Islet precursor cell (in vitro differentiated cells): ENCODE data around the gene TMX4.
"Not testable (repeated sequence)": the region's sequence is repeated elsewhere in the genome, so short reads cannot be mapped to it uniquely, and the experiment has no call there.

Experiments used
- DNase-seq: peaks from one replicate; pipeline ENCODE4 v3.0.0-alpha.2; 2018

The TMX4 gene

DNA sequence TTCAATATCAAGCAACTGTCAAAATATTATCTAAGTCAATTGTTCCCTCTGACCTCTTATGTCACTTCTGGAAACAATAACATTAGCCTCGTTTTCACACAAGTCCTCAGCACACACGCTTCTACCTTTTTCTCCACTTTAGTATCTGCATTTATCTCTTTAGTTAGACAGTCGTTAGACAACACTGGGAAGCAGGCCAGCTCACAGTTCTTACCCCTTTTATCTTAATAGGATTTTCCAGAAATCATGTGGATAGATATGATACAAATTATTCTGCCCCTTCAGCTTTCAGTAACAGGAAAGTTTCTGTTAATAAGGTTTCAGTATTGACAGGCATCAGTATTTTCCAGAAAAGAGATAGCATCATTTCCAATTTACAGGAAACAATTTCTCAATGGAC is 53.4 kb downstream of the TMX4 start:
- DNase-seq = no peak

DNA sequence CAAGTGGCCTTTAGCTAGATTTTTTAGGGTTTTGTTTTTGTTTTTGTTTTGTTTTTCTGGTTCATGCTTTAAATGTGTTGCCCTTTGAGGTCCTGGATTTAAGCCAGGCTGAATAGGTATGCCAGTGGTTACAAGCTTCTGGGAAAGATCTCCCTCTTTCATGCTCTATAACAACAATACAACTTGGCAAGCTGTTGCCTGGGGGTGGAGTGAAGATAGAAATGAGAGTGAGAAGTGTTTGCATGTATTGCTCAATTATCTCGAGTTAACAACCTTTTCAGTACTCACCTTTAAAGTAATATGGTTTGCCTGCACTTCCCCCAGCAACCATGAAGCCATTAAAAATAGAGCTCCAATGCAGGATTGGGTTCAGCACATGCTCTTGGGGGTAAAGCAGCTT is 60.1 kb downstream of the TMX4 start:
- no peak for DNase-seq

DNA sequence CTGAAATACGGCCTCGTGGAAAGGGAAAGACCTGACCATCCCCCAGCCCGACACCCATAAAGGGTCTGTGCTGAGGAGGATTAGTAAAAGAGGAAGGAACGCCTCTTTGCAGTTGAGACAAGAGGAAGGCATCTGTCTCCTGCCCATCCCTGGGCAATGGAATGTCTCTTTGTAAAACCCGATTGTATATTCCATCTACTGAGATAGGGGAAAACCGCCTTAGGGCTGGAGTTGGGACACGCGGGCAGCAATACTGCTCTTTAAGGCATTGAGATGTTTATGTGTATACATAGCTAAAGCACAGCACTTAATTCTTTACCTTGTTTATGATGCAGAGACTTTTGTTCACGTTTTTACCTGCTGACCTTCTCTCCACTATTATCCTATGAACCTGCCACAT is 63.0 kb downstream of the TMX4 start:
- DNase-seq = not testable (repeated sequence)

DNA sequence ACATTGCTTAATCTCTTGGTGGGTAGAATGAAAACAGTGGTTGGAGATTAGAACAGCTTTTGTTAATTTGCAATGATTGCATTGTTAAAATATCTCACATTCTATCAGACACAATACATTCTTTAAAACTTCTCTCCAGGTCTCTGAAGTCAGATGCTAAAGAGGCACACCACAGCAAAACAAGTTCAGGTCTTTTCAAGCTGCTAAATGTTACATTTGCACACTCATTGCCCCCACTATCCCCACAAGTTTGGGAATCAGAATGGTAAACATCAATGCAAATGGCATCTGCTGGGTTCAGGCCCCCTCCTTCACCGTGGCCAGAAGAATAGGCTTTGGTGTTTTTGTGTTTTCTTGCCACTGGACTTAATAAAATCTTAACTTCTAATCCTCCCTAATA is 69.2 kb downstream of the TMX4 start:
- DNase-seq = no peak

DNA sequence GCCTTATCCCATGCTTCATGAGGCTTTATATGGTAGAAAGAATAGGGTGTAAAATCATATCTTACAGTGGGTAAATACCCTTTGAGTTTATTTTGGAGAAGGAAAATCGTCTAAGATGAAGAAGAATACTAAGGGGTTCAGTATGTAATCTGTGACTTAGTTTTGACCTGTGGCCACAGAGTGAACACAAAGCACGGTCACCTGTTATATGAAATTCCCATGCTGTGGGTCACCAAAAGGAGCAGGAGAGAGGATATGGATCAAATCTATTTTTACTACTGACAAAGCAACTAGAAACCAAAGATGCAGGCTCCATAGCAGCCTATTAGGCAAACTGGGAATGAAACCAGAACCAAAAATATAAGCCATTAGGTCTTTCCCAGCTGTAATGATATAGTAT is 75.7 kb downstream of the TMX4 start:
- DNase-seq = no peak

DNA sequence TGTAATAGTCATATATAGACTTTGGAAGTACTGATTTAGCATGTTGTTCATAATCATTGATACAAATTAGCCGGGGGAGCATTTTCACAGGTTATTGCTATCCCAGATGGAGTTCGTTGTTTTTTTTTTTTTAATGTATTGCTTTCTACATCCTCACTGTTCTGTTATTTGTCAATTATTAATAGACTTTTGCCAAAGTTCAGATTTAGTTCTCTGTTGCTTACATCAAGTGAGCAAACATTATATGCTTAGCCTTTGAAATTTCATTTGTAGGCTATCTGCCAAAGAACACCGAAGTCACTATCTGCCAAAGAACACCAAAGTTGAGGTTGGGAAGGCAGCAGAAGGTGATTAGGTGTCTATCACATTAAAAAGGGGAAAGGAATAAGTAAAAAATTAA is 79.2 kb downstream of the TMX4 start, which contains the start of gene HAO1:
Gene HAO1 (minus strand): TSS at position 118 of the 400 bp plus-strand sequence. CDS start 36 bp downstream, at position 82.
- DNase-seq = no peak

DNA sequence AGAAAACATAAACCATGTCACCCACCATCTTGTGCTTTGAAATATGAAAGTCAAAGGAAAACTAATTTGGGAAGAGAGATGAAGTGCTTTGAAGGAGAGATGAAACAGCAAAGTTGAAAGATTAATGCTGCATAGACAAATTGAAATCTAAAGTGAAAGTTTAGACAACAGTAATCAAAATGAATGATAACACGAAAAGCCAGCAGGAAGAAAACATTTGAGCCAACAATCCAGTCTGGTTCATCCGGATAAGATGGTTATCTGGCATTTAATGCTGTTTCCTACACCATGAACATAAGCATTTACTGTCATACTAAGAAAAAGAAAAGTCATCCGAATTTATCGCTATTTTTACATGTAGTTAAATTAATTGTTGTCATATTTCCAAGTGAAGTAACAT is 79.9 kb downstream of the TMX4 start:
- no peak for DNase-seq

DNA sequence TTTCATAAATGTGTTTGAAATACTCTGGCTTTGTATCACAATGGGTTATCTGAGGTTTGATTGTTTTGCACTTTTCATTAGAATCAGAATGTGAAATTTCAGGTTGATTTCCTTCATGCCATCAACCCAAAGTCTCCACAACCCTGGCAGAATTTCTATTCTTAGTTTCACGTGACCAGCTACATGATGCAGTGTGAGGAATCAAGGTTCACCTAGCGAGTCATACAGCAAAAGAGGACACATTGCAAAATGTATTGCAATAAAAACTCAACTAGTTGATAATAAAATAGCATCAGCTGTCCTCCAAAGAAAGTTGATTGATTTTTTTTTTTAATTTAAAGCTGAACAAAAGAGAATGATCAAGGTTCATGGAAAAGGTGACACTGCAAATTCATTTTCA is 81.5 kb downstream of the TMX4 start:
- no peak for DNase-seq

DNA sequence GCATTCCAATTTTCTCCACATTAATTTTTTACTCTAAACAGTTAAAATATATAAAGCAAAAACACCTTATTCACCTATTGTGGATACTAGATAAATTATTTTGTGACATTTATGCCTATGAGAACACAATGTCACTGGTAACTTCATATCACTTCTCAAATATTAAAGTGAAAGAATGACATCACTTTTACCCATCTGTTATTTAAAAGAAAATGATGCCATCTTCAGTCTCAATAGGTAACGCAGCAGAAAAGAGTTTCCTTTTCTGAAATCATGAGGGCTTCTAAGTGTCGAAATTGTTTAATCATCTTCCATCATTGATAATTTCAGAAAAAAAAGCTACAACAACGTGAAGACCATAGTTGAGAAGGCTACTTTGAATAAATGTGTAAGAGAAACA is 82.2 kb downstream of the TMX4 start:
- DNase-seq = no peak

DNA sequence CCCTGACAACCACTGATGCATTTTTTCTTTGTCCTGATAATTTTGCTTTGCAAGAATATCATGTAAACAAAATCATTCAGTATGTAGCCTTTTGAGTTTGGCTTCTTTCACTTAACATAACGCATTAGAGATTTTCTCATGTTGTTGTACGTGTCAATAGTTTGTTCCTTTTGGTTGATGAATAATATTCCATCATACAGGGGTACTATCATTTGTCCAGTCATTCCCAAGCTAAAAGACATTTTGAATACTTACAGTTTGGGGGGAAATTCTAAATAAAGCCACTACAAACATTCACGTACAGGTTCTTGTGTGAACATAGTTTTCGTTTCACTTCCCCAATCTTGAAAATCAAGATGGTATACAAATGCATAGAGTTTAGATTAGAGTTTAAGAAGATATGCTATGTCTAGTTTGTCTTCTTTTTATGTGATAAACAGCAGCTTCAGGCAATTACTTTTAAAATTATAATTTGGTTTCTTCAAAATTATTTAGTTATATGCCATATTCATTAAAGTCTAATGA is 84.5 kb downstream of the TMX4 start:
- DNase-seq = no peak

DNA sequence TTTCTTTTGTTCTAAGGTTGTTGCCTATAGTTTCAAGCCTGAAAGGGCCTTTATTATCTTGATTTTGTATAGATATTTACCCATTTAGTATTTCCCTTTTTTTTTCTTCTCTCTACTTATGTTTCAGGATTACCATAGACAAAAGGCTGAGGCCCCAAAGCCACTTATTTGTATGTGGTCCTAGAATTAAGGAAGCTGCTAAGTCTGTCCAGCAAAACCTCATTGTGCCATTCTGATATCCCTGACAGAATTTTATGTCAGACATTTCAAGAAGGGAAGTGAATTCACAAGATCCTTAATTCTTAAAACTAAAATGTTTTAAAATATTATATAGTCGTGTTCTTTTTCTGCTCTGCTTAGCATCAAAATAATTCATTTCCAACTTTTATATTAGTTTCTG is 86.2 kb downstream of the TMX4 start:
- DNase-seq = no peak

DNA sequence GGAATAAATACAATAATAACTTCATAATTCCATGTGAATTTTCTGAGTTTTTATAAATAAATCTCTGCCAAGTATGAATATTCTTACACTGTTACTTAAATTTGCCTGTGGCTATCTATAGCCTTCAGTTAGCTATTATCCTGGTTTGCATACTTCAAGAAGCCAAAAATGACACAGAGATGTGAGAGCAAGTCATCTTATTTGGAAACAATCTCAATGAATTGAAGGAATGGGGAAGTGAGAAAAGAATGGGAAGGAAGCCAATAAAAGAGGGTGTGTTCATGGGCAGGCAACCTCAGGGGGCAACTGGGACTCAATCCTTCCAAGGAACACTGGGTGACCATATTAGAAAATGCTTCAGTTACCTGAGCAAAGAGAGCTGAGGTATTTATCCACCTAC is 89.2 kb downstream of the TMX4 start:
- no peak for DNase-seq
